Epithelial cell of proximal tubule (primary cell): ENCODE data around the gene KAT6B. TPM values are rescaled to one million over a fixed set of nuclear protein-coding genes. Genes with fewer than 3 reads are reported as not detected.

Experiments used
- DNase-seq: peaks from one replicate; pipeline ENCODE4 v3.0.0-alpha.2; 2011; ENCODE audit warnings: low read depth
- H3K4me3 ChIP-seq: 2 replicates; pipeline ENCODE4 v1.5.1; 2011; ENCODE audit warnings: low read depth, mild to moderate bottlenecking, low read length
- total RNA-seq: library from RNA; depleted of rRNA; stranded (reverse); fragments of >200 nt; gene quantifications from 2 replicates; pipeline ENCODE4 v1.2.3, GENCODE V29; 2015
- TF ChIP-seq, protein P1 (sequence below): conservative IDR thresholded peaks from 2 replicates; pipeline ENCODE4 v1.5.1; 2012; ENCODE audit warnings: low read depth, mild to moderate bottlenecking, low read length

Gene KAT6B
- total RNA-seq, 1 donor from 2014 or later: 10.1 TPM

DNA sequence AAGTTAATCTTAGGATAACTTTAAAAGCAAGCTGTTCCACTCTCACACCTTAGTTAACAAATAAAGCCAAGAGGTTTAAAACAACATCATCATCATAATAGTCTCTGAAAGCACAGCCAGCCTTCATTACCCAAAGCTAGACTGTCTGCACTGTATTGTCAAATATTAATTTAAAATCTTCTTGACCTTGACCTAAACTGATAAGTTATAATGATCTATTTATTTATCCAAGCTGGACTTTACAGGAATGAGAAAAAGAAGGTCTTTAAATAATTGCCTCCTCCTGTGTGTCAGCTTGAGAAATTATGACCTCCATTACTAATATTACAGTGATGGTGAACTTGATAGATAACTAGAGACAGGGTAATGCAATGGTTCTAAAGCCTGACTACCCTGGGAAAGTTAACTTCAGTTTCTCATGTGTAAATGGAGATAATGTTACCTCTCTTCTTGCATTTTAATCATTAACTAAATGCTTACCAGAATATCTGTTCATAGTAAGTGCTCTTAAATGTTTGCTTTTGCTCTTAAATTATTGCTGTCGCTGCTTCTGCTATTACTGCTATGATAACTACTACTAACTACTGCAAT lies 111.0 kb downstream of the KAT6B start:
- no peak overlapping the region for H3K4me3 ChIP-seq
- TF ChIP-seq, protein P1, sequence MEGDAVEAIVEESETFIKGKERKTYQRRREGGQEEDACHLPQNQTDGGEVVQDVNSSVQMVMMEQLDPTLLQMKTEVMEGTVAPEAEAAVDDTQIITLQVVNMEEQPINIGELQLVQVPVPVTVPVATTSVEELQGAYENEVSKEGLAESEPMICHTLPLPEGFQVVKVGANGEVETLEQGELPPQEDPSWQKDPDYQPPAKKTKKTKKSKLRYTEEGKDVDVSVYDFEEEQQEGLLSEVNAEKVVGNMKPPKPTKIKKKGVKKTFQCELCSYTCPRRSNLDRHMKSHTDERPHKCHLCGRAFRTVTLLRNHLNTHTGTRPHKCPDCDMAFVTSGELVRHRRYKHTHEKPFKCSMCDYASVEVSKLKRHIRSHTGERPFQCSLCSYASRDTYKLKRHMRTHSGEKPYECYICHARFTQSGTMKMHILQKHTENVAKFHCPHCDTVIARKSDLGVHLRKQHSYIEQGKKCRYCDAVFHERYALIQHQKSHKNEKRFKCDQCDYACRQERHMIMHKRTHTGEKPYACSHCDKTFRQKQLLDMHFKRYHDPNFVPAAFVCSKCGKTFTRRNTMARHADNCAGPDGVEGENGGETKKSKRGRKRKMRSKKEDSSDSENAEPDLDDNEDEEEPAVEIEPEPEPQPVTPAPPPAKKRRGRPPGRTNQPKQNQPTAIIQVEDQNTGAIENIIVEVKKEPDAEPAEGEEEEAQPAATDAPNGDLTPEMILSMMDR: no peak
- DNase-seq: no peak

- DNase-seq: no peak
- no peak overlapping the region for H3K4me3 ChIP-seq
- TF ChIP-seq, protein P1: no peak
Measured at GRCh38 chr10:74944205-74944604, 117.8 kb downstream of the KAT6B start.

DNA sequence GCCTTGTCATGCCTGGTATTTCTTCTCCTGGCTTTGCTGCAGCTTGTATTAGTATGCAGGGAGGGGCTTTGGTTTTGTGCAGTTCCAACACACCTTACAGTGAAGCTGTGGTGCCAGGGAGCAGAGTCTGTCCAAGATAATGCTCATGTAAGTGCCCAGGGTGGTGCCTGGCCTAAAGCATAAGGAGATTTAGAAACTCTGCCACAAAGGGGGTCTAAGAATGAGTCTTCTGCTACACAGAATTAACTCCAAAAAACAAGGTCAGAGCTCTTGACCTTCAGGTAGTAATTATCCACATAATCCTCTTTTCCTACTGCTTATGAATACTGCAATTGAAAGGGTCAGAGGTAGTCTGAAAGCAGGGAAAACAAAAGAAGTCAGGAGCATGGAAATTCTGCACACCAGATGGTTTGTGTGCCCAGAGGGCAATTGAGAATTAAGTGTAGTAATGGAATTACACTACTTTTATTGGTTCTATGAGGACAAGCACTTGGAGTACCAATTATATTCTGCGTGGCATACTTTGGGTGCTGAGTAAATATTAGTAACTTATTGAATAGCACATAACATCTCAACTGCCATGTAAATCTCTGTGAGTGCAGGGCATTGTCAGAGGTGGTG lies 121.5 kb downstream of the KAT6B start:
- TF ChIP-seq, protein P1: no peak
- no peak for DNase-seq
- no peak overlapping the region for H3K4me3 ChIP-seq

GRCh38 chr10:74949034-74949832 lies 122.8 kb downstream of the KAT6B start:
- TF ChIP-seq, protein P1: no peak
- no peak overlapping the region for H3K4me3 ChIP-seq
- DNase-seq: no peak

DNA sequence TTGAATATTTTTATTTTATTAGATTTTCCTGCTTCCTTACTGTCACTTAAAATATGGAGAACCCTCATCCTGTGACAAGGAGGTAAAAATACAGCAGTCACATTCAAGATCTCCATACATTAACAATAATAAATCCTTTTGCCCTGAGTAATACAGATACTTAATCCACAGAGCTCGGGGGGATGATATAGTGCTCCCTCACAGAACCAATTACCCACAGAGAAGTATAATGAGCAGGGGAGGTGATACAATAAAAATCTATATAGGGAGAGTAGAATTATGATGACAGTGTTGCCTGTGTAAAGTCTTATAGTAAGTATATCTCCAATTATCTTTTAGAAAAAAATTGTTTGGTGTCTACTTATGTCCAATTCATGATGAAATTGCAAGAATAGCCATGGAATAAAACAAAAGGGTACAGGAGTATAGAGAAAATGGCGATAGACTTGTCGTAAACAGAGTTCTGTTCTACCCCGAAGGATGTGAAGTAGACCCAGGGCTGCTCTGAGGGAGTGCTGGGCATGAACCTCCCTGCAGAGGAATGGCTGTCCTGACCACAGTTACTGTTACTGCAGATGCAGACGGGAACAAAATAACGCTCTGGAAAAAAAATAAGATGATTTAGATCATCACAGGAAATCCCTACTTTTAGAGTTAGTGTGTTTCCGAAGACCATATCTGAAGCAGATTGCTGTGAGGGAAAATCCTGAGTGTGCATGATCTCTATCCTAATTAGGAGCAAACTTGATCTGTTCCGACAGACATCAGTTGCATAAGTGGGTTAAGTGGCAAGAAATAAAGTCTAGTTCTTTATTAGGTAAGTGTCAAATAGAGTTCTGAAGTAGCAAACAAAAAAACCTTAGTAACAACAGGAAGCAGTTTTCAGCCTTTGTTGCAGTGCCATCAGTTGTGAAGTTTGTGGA lies 123.7 kb downstream of the KAT6B start:
- DNase-seq: no peak
- TF ChIP-seq, protein P1: no peak
- no peak overlapping the region for H3K4me3 ChIP-seq

GRCh38 chr10:74953214-74953613 lies 126.8 kb downstream of the KAT6B start:
- H3K4me3 ChIP-seq: no peak overlapping the region
- TF ChIP-seq, protein P1: no peak
- DNase-seq: no peak
